Activated T-helper 1 cell treated with Interleukin-2 at 50 U/mL for 16 hours (primary cell): Measurements from ENCODE around the gene C5orf58.
"Not testable (repeated sequence)": the region's sequence is repeated elsewhere in the genome, so short reads cannot be mapped to it uniquely, and the experiment has no call there.

Source experiments
- DNase-seq: peaks from one replicate; pipeline ENCODE4 v3.0.0-alpha.2; 2020; ENCODE audit warnings: low read depth

Gene C5orf58

DNA sequence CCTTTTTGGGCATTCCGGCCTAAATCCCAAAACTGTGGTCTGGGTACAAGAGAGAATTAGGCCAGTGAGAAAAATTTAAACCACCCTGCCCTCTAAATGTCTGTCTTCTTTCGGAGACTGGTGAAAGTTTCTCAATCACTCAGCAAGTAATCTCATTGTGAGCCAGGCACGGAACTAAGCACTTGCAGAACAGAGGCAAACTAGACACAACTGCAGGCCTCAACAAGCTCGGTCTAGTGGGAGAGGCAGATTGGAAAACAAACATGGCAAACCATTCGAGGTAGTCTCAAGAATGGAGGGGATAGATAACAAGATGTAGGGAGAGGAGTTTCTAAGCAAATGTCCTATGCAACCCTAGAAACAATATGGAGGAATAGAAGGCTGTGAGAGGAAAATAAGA lies 8.9 kb upstream of the C5orf58 start:
- no peak for DNase-seq

DNA sequence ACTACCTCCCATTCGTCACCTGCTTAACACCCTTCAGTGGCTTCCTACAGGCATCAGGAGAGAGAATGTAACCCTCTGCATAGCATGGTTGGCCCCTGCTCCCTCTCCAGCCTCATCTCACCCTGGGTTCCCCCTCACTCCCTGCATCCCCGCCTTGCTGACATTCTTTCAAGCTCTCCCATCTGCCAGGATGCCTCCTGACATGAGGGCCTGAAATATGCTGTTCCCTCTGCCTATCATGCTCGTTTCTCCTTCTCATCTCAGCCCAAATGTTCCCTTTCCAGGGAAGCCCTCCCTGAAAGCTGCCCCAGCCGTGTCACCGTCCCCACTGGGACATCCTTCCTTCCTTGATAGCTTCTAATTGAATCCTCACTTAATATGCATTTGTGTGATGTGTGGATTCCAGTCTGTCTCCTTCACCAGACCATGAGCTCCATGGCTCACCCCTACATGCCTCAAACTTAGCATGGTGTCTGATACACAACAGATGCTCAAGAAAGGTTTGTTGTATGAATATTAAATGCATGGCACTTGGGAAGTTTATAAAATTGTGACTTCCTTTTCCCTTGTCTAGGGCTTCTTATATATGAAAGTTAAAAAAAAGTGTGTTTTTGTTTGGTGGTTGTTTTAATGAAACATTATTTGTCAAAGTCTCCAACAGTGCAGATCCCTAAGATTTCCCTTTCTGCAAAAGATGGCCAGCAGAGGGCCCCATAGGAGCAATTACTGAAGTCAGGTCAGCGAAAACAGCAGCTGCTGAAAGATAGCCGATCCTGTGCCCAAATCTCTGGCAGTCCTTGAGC lies 7.3 kb upstream of the C5orf58 start:
- peak; percentile 54 for DNase-seq

DNA sequence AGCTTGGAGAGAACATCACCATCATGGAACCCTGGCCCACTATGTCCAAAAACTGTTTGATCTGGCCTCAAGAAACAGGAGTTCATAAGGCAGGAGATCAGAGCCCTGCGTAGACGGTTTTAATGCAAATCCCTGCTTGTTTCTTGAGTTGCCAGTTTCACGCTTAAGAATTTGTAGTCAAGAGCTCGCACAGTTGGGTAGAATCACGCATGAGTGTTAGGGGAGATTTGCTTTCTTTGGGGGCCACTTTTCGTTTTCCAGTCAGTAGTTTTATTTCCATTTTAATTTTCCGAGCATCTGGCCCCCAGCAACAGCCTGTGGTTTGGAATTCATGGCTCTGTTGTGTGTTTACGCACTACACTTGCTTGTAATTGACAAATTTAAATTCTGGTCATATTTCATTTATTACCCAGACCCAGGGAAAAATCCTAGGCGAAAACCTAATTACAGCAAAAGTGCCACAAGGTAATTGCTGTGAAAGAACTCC lies 6.6 kb upstream of the C5orf58 start:
- no peak for DNase-seq

DNA sequence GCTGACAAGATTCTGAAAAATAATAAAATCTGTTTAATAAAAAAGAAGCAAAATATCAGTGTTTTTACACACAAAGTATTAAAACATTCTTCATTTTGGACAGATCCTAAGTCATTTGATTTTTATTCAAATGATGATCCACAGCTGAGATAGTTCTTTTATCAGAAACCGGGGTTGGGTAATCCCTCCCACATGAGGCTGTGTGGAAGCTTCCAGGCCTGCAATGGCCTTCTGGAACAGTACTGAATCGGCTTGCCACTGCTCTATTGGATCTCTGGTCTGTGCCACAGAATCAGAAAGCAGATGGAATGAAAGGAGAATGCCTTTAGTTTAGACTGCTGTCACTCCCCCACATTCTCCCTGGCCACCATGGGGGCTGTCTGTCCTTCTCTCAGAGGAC lies 6.1 kb upstream of the C5orf58 start:
- no peak for DNase-seq

DNA sequence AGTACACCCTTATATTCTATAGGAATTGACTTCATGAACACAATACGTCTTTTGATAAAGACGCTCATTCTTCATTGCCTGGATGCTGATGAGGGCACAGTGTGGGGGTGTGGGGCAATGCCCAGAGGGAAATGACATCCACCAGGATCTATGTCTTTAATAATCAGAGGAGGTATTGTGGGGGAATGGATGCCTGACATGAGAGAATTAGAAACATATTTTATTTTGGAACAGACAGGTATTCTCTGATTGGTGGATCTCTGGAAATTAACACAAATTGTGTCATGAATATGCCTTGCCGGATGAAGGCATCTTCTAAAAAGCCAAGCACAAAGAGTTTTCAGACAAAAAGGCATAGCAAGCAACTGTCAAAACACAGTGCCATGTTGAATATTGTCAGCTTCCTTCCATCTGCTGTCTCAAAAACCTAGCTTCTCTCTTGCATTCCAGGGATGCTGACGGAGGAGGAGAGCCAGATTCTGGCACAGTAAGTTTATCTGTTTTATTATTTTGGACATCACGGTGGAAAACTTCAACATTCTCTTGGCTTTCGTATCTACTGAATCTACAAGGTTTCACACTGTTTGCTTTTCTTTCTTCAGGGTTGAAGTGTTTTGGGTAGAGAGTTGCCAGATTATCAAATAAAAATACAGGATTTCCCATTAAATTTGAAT lies 3.9 kb upstream of the C5orf58 start:
- DNase-seq = no peak

DNA sequence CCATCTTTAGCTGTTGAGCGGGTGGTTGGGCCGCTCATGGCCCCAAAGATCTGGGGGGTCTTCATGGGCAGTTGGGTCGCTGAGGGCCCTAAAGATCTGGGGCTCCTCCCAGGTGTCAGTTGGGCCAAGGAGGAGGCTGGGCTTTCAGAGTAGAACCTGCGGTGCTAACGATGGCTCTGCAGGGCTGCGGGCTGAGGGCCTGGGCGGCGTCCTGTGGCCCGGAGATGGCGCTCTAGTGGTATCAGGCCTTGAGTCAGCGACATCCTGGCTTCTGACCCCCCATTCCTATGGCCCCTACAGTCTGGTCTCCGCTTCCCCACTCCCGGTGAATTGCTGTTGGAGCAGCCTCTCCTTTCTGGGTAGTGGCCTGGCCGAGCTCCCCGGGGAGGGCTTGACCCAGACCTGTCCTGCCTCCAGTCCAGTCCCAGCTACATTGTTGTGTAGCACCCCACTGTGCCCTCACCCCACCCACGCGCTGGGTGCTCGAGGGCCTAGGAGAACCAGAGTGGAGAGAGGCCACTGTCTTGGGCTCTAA lies 640 bp downstream of the C5orf58 start:
- no peak for DNase-seq

DNA sequence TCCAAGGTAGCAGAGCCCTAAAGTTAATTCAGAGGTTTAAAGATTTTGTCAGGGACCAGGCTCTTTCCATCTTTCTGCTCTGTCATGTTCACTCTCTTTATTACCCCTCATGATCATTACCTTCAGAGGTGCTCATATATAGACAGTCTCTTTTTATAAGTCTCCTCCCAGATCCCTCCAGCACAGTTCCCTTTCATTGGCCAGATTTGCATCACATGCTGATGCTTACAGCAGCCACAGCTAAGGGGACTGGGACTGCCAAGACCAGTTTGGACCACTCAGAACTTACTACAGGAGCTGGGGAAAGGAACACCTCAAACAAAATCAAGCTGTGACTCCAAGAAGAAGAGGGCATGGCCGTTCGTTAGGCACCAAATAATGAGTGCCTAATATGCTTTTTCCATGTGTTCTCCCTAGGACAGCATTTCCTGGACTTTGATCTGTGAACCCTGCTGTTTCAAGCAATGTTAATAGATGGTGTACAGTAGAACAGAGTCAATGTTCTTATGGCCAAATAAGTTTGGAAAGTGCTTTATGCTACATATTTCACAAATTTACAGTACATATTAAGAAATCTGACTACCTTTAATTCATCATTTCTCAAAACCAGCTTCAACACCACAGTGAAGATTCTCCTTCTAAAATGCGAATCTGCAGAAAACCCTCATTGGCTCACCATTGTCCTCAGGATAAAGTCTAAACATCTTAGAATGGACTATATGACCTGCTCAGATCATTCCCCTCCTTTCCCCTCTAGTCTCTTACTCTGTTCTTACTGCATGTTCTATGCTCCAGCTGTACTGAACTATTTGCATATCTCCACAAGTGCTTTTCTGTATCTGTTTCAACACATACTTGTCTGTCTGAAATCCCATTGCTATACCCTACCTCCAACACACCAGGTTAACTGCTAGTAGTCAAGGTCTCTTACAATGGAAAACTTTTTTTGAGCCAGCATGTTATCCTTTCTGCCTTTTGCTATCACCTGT lies 3.4 kb downstream of the C5orf58 start:
- no peak for DNase-seq

DNA sequence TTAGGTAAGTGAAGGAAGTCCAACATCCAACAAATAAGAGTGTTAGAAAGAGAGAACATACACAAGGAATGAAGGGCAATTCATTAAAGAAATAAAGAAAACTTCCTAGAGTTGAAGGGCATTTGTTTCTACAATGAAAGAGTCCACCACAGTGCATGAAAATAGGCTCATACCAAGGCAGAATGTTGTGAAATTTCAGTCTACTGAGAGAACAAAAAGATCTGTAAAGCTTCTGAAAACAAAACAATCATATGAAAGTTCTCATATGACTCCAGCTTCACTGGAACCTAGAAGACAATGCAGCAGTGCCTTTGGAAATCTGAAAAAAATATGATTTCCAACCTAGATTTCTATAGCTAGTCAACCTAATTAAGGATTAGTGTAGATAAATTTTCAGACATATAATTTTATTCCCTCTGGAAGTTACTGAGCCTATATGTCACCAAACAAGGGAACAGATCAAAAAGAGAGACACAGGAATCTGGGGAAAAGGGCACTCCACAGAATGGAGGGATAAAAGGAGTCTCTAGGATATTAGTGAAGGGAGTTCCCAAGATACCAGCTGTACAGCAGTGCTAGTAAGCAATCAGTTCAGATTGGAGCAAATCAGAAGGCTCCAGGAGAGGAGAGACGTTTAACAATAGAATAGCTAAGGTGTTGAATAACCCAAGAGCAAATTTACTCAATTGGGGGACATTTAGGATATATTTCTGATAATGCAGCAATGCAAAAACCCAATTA lies 5.8 kb downstream of the C5orf58 start:
- DNase-seq = no peak

DNA sequence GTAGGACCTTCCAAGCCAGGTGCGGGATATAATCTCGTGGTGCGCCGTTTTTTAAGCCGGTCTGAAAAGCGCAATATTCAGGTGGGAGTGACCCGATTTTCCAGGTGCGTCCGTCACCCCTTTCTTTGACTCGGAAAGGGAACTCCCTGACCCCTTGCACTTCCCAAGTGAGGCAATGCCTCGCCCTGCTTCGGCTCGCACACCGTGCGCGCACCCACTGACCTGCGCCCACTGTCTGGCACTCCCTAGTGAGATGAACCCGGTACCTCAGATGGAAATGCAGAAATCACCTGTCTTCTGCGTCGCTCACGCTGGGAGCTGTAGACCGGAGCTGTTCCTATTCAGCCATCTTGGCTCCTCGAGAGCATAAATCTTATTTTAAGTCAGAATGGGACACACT lies 12.7 kb downstream of the C5orf58 start:
- DNase-seq = not testable (repeated sequence)

DNA sequence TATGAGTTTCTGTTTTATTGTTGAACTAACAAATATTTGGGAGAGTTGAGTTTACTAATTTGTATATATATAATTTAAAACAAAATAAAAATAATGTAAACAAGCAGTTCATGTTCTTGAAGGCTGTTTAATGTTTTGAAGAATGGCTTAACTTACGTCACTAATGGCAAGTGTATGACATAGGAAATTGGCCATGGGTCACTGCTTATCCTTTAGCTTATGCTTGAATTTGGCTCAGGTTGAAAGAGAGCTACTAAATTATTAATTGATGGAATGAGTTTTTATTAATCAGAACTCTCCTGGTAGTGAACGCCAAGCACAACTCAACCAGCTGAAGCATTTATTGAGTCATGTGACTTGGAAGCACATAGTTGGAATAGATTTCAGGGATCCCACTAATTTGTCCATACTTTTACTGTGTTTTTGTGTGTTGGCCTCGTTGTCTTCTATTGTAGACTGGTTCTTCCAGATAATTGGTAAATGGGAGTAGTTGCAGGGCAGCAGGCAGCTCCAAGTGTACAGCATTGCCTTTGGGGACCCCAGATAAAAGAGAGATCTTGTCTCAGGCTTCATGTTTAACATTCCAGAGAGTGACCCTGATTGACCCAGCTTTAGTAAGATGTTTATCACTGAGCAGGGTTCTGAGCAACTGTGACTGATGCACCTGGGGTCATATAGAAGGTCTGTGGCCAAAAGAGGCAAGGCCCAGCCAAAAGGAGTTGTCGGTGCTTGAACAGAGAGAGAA lies 13.5 kb downstream of the C5orf58 start:
- no peak for DNase-seq

DNA sequence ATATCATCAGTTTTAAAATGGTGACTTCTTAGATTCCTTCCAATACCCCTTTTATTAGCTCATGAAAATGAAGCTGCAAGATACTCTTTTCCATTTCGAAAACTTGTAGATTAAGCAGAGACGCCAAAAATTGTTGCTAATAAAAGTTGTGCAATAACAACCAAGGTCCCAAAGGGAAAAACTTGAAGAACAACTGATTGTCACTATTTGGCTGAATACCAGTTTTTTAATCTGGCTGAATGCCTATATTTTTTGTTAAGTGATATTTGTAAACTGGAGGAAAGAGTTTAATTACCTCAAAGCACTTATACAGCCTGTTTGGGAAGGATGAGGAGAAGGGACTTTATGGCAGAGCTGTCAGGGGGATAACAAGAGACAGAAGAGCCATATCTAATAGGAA lies 14.6 kb downstream of the C5orf58 start:
- DNase-seq = no peak

DNA sequence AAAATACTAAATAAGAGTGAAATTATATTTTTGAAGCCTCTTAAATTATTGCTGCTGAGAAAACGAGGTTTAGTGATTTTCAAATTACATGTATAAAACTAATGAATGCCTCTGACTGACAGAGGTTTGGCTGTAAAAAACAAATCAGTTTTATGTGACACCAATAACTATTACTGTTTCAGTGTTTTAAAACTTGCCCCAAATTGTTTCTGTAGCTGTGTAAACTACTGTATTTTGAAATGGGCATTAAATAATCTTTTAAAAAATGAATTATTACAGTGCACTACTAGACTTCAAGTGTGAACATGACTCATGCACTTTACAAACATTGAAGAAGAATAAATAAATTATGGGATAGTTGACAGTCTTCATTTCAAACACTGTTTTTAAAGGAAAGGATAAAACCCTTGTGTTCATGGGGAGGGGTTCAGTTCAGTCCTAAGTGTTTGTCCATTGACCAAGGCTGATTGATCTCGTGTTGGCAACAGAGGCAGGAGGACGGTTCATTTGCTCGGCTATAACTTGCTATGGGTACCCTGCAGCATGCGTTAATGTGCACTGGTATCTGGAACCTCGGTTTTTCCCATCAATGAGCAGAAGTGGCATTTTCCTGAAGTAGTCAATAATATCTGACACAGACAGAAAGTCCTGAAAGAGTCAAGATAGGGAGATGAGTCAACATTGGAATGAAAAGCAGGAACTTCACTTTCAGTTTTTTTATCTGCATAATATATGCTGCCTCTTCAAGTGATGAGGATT lies 15.6 kb downstream of the C5orf58 start:
- no peak for DNase-seq

DNA sequence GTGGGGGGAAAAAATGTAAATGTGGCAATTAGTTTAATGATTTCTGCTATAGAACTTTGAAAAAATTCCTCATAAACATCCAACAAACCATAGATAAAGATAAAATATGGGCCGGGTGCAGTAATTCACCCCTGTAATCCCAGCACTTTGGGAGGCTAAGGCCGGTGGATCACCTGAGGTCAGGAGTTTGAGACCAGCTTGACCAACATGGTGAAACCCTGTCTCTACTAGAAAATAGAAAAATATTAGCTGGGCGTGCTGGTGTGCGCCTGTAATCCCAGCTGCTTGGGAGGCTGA lies 16.1 kb downstream of the C5orf58 start:
- not testable (repeated sequence) for DNase-seq

DNA sequence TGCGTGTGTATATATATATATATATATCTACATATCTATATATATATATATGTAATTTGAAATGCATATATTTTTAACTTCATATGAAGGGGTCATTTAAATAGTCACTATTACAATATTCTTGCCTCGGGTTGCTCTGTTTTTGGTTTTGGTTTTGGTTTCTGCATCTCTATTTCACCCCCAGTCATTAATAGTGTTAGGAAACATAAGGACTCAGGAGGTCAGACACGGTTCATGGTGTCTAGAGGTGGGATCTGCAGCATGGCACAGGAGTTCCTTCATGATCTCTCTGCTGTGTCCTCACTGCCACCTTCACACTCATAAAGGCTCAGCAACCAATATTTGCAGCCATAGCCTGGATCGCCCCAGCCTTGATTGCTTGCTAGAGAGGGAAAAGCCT lies 16.6 kb downstream of the C5orf58 start:
- no peak for DNase-seq

DNA sequence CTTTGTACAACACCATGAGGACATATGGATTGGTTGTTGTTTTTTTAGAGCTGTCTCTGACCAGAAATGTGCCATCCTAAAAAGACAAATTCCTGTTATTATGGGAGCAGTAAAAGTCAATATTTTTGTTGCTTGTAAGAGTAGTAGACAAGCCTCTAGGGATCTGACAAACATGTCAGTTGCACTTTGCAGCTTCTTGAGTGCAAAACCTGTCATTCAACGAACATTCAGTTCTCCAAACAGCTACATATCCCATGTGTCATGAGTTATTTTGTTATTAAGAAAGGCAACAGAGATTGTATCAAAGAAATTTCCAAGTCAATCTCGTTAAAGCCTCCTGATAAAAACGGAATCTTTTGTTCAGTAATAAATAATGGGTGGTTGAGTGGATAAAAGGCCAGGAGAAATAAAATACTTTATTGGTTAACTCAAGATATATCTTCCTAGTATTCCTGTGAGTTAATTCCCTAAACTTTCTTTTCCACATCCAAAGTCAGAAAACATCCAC lies 18.1 kb downstream of the C5orf58 start:
- no peak for DNase-seq

DNA sequence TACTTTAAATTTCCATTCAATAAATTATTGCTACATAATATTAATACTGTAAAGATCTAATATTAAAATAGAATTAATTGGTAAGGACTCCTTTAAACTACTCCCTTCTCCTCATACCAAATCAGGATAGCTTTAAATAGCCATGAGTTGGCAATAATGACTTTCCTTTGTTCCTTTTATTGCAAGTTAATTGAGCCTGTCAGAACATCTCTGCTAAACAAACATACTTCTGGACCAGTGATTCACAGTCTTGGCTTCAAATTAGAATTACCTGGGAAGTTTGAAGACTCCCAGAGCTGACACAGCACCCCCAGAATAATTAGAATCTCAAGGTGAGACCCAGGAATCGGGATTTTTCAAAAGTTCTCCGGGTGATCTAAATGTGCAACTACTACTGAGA lies 18.7 kb downstream of the C5orf58 start:
- DNase-seq = no peak

DNA sequence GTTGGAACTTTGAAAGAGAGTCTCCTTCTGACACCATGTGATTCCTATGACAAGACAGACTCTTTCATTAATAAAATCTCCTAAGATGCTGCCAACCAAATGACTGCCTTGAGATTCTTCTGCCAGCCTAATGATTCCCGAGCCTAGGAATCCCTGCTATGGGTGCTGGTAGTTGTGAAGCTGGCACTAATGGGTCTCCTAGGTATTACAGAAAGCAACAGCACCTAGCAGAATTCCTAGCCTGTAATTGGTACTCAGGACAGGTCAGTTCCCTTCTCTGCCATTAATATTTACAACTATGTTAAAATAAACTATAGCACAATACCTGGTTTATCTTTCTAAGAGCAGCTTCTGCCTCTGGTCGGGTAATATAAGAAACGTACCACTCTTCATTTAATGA lies 19.3 kb downstream of the C5orf58 start:
- no peak for DNase-seq

DNA sequence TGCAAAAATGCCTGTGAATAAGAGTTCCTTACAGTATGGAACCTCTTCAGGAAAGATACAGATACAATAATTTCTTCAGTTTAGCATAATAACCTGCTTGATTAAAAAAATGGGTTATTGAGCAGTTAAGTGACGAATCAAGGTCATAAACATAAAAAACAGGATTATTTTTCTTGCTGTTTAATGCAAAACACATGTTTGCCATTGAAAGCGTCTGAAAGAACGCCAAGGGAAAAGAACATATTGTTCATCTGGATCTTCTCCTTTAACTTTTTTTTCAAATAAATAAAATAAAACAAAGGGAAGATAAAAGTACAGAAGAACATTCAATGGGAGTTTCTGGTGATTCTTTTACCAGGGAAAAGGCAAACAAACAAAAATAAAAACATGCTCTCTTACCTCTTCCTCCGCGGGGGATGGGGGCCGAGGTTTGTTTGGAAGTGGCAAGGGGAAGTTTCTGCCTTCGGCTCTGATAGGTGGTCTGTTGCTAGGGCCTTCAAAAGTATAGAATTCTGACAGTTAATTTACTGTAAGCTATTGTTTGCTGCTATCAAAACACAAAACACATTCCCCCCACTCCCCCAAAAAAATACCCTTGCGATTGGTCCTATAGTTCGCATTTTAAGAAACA lies 20.1 kb downstream of the C5orf58 start:
- no peak for DNase-seq

DNA sequence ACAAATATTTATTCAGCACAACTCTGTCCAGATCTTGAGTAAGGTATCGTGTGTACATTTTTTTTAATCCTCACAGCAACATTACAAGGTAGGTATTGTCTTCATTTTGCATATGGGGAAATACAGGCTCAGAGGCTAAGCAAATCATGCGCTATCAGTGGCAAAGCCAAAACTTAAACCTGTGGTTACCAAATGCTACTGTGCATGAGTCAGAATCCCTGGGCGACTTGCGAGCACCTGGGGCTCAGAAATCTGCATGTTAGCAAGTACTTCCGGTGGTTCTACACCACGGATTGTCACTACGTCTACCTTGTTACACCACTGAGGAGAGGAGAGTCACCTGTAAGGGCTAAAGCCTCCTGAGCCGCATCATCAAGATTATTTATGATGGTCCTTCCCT lies 21.3 kb downstream of the C5orf58 start:
- DNase-seq = peak; percentile 59
